Activated gamma-delta T cell (primary cell): ENCODE data around the gene TMCO4.

Experiments used
- DNase-seq: peaks from one replicate; lab custom pipeline; 2025; lab: John Stamatoyannopoulos, UW

The TMCO4 gene

DNA sequence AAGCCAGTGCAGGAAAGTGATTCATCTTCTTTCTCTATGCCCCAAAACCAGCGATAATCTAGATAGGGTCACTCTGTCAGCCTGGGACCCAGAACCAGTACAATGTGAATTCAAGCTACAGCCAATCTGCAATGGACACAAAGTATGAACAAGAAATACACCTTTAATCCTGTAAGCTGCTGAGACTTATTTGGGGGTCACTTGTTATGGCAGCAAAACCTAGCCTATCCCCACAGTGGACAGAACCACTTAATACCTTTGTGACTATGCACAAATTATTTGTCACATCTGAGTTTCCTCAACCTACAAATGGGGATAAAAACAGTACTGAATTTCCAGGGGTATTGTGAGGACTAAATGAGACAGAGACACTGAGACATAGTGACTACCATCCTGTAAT is 50.0 kb downstream of the TMCO4 start:
- no peak for DNase-seq

DNA sequence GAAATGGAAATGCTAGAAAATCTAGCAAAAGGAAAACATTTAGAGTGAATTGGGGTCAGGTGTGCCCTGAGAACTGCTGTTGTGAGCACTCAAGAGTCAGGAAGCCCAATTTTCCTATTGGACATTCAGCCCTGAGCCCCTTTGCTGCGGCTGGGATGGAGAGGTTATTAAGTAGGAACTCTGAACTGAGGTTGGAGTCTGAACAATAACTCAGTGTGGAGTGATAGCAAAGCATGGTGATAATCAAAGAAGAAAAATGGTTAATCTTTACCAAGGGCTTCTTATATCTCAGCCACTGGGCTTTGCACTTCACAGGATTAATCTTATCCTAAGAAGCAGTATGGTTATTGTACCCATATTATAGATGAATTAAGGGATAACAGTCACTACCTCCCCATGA is 52.0 kb downstream of the TMCO4 start:
- no peak for DNase-seq

DNA sequence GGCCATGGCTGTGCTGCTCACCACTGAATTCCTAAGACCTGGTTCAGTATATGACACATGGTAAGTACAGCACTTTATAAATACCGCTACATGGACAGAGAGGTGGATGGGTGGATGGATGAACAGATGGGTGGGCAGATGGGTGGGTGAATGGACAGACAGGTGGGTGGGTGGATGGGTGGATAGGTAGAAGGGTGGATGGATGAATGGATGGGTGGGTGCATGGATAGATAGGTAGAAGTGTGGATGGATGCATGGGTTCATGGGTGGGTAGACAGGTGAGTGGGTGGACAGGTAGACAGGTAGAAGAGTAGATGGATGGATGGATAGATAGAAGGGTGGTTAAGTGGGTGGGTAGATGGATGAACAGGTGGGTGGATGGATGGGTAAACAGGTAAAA is 54.8 kb downstream of the TMCO4 start:
- no peak for DNase-seq

DNA sequence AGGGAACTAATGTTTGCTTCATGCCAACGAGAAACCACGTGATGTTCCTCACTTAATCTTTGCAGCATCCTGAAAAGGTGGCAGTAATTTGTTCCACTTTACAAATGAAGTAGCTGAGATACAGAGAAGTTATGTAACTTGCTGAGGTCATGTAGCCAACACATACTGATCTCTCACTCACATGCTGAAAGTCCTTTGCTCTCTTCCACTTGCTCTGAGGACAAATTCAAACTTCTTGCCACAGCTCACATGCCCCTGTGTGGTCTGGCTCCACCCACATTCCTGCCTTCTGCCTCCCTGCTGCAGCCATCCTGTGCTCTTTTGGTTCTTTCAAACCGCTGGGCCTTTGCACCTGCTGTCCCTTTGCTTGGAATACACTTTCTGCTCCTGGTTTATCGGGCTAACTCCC is 55.4 kb downstream of the TMCO4 start:
- no peak for DNase-seq

DNA sequence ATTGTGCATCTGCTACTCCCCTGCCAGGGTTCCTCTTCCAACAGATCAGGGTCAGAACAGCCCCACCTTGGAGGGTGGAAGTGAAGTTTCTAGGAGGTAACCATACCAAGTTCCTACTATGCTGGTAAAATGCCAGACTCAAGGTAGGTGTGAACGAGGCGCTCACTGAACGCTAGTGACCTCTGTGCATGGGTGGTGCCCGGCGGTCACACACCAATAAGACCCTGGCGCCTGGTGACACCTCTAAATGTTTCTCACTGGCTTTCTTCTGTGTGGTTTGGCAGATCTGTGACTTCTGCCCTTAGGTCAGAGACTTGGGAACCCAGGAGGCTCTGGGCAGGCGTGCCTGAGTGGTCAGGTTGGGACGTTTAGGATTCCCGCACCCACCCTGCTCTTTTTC is 55.9 kb downstream of the TMCO4 start:
- DNase-seq: no peak

DNA sequence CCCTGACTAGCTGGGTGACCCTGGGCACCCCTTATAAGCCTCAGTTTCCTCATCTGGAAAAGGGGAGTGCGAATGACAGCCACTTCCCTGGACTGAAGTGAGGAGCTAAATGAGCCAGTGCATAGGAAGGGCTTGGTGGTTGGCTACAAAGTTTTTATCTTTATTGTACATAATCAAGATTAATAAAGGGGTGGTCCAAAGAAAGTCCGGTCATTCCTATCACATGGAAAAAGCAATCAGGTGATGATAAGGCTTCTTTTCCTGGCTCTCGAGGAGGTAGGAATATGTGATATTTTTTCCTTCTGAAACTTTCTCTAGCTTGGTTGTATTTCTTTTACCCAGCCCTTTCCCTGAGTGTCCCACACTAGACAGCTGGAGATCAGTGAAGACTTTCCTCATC is 56.5 kb downstream of the TMCO4 start:
- DNase-seq: no peak

DNA sequence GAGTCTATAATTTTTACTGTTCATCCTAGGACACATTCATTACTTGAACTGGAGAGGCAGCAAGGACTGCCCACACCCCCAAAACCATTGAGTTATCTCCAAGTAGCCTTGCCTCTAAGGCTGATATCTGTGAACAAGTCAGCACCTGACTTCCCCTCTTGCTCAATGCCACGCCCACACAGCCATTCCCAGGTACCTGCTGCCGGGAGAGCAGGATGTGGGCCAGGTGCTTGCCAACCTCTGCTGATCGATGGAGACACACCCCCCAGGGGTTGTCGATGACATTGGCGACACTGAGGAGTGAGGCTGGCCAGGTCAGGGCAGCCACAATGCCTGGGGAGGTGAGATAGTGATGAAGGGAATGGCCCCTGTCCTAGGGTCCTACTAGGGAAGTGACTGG is 60.1 kb downstream of the TMCO4 start:
- DNase-seq: no peak

DNA sequence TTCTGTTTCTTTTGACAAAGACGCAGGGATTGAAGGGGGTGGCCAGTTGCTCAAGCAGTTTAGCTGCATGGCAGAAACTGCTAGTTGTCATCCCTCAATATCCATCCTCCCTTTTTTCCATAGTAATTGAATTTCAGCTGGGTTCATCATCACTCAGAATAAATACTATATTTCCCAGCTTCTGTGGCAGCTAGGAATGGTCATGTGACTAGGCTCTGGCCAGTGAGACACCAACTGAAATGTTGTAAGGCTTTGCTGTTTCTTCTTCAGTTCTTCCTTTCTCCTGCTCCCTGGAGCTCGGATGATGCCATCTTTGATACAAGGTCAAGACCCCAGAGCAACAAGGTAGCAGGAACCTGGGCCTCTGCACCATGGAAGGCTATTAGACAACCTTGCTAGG is 61.0 kb downstream of the TMCO4 start:
- no peak for DNase-seq

DNA sequence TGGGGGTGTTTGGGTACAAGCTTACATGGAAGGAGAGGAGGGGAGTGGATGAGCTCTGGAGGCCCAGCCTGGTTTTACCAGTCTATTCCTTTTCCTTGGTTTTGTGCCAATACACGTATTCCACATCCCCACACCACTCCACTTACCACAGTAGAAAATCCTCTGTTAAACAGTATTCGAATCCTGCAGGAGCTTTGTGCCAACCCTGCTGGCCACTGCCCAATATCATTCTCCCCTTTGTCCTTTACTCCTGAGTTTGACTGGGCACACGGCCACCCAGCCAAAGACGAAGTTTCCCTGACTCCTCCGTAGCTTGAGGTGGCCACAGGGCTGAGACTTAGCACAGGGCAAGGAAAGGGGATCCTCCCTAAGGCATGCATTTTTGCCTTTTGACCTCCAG is 61.6 kb downstream of the TMCO4 start:
- no peak for DNase-seq

DNA sequence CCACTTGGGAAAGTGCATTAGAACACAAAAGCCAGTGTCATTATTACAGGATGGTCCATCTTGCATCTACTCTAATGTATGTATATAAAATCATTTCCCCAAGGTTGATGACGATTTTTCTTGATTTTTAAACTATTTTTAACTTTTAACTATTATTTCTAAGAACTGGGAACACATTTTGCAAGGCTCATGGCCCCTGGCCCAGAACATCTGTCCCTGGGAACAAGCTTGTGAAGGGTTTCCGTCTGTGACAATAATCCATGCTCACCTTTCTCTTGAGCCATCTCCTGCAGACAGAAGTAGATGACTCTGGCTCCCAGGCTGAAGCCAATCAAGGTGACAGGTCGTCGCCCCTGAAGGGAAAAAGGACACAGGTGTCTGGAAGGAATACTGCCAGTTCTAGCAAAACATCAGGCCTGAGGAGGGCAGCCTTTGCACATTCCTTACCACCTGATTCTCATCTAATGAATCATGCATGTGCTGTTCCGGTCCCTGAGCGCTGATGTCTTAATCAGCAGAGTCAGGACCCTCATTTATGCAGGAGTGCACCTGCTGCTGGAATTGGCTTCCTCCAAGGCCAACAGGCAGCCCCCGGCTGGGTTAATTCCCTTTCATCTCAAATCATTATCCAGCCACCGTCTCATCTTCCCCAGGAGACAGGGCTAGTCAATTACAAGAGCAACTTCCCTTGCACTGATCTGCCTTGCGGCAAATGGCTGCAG is 62.5 kb downstream of the TMCO4 start:
- DNase-seq: no peak

DNA sequence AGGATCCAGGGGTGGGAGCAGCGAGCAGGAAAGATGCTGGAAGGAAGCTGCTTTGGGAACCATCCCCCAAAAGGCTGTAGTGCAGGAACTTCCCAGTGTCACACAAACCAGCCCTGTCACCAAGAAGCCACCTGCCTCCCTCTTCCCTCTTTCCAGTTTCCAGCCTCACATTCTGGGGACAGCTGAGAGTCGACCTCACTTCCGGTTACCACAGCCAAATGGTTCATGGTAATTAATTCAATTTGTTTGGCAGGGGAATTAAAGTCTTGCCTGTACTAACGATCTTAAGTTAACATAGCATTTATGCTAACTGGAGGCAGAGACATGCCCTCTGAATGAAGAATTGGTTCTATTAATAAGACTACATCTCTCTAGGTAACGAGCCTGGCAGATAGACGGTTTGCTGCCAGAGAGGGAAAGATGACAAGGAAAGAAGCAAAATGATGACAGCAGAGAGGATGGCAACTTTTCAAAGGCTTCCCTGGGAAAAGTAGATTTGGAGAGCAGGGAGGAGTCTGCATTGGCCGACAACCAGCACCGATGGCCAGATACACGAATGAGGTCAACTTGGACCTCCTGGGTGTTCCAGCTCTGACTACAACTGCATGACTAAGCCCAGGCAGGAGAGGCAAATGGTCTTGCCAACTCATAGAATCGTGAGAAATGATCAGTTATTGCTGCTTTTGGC is 64.1 kb downstream of the TMCO4 start:
- DNase-seq: no peak

DNA sequence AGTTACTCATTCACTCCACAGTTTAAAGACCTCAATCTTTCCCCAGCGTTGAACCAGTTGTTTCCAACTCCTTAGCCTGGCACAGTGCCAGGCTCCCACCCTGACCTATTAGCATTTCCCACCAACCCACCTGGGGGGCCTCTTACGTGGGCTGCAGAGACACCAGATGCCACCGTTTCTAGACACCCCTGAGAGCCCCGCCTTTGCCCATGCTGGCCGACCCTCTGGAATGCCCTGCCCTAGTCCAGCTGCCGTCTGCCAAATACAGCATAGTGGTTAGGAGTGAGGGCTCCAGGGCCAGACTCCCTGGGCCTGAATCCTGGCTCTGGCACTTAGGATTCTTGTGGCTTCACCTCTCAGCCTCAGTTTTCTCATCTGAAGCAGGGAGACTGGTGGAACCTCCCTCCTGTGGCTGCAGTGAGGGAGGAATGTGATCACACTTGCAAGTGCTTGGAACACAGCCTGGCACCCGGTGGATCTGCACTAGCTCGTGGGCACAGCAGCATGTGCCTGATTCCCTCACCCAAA is 65.2 kb downstream of the TMCO4 start:
- DNase-seq: no peak

DNA sequence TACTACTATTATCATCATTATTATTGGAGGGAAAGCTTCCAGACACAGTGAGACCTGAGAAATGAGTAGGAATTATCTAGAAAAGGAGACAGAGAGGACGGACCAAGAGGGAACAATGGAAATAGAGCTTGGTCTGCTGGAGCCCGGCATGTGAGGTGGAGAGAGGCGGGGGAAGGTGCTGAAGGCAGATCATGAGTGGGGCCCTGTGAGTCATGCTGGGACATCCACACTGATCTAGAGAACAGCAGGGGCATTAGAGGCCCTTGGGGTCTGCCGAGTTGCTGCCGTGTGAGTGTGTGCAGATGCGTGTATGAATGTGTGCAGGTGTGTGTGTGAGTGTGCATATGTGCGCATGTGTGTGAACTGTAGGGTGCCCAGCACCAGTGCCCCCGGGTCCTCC is 65.7 kb downstream of the TMCO4 start:
- no peak for DNase-seq

DNA sequence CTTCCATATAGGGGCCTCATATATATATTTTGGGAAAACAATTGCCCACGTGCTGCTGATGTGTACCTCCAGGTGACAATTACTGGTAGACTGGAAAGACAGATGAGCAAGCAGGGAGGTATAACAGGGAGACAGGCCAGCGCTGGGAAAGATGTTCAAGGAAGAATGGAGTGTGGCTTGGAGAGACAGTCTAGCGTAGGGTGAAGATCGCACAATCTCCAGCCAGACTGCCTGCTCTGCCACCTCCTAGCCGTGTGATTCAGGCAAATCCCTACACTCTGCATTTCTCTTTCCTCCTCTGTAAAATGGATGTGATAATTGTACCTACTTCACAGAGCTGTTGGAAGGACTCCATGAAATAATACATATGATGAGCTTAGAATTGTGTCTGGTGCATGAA is 66.1 kb downstream of the TMCO4 start:
- DNase-seq: no peak

DNA sequence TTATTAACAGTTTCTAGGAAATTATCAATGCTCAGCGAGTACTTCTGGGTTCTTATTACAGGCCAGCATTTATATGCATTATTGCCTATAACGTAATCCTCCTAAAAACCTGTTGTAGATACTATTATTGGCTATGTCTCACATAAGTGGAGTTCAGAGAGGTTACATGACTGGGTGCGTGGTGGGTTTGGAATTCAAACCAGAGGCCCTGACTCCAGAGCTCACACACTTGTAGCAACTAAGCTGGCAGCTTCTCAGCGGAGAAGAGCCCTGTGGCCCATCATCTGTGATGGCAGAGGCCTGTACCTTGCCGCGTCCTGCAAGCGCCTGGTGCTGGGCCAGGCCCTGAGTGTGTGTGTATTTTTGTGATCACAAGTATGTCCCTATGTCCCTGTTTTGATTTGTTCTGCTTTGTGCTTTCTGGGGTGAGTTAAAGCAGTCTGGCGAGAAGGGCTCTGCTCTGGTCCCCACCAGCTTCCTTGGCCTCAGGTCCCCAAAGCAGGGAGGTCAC is 68.3 kb downstream of the TMCO4 start:
- DNase-seq: no peak

DNA sequence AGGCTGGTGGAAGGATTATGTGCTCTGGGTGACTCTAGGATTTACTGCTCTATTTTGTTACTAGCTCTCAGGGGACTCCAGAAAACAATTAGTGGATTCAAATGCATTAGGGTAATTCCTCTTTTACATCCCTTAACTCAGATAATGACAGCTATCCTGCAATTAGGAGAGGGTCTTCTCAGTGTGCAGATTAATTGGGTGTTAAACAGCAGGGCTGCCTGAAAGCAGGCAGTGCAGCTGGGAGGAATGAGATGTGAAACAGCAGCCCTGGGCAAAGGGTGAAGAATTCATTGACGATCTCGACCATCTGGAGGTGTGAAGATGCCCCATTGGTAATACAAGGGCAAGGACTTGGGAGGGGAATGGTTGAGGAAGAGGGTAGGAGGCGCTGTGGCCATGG is 68.9 kb downstream of the TMCO4 start:
- DNase-seq: no peak

DNA sequence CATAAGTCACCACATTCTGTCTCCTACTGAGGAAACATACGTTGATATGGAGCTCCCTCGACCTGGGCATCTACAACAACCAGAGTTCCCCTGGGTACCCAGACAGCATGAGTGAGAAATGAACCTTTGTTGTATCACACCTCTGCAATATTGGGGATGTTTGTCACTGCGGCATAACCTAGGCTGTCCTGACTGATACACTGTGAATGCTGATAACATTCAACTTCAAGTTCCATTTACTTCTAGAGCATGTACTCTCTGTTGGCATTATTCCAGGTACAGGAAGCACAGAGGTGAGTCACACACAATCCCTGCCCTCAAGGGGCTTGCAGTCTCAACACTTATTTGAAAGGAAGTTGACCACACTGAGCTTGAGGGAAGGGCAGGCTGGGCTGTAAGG is 69.5 kb downstream of the TMCO4 start:
- DNase-seq: no peak

DNA sequence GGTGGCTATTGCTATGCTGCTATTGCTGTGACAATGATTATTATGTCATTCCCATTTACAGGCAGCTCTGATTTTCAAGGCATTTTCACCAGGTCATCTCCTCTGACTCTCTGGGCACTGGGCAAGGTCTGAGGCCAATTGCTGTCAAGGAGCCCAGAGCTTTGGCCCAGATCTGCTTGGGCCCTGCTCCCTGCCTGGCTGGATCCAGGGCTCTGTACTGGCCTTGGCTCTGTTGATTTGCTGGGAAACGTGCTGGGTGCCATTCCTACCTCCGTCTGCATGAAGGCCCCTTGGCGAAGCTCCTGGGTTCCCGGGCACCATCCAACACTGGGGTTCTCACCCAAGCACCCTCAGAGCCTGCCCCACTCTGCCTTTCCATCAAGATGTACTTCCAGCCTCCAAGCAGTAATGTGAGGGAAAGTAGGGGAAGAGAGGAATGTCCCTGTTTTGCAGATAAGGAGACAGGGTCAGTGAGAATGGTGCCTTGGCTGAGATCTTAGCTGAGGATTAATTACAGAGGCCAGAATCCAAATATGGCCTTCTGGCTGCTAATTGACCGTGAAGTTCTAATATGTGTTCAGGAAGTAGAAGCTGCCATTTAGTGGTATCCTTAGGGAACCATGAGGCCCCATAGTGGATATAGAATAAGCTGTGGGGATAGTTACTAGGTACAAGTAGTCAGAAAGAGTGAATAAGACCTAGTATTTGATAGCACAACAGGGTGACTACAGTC is 71.1 kb downstream of the TMCO4 start:
- no peak for DNase-seq

DNA sequence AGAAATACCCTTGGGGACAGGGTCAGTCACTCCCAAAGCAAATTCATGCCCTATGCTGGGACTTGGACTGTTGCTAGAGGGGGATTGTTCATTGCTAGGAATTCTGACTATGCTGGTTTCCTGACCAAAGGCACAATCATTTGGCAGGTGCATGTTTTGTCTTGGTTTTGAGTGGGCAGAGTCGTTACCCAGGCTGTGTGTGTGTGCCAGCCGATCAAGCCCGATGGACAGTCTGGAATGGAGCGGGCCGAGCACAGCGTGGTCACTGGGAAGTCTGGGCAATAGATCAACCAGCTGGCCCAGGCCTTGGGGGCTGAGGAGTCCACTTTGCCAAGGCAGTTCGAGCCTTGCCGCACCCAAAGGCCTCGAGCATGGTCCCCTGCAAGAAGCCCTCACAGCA is 74.1 kb downstream of the TMCO4 start:
- DNase-seq: no peak

DNA sequence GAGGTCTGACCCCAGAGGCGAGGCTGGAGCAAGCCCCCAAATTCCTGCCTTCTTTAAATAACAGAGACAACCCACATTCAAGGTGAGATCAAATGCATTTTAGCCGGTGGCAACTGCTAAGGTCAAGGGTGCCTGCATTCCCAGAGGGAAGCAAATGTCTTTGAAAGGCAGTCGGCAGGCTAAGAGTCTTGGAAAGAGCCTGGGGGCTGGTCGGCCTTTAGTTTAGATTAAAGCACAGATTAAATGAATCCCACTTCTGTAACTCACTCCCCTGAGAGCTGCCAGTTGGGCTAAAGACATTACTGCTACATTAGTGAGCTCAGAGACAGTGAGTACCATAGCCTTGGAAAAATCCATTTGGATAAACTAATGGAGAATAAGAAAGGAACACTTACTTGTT is 75.8 kb downstream of the TMCO4 start:
- DNase-seq: no peak

DNA sequence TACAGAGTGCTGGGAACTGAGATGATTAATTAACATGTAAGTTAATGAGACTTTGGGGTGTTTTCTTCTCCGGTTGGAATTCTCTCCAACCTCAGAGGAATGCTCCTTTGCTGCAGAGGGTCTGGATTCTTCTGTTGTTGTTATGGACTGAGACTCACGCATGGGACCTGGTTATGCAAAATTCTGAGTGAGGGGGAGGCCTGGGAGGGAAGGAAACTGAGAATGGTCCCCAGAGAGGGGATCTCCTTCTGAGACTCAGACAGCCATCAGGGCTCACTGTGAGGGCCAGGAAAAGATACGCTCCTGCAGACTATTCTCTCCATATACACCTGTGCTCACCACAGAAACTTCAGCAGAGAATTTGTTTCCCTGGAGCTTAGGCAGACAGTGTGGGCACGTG is 78.7 kb downstream of the TMCO4 start:
- DNase-seq: no peak

DNA sequence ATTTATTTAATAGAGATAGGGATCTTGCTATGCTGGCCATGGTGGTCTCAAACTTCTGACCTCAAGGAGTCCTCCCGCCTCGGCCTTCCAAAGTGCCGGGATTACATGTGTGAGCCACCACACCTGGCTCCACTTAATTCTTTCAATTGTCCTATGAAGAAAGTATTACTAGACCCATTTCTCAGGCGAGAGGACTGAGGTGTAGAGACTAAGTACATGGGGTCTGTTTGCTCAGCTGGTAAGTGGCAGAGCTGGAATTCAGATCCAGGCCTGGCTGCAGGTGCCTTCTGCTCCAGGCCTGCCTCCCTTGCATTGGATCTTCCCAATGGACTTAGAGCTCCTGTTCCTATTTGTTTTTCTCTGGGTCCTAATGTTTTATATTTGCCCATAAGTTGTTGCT is 79.5 kb downstream of the TMCO4 start:
- no peak for DNase-seq

DNA sequence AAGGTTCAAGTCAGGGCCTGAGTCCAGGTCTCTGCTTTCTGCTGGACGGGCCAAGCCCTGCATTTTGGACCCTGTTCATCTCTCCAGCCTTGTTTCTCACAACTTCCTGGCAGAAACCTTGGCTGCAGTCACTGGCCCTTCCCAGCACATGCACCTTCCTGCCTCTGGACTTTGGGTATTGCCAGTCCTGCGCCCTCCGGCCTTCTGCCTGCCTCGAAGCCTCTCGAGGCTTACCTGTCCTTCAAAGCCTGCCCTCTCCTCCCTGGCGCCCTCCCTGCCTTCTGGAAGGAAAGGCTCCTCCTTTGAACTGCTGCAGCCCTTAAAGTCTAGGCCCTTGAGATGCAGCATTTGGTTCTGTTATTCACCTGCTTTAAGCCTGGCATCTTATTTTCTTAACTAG is 82.2 kb downstream of the TMCO4 start:
- no peak for DNase-seq
